ENCODE data around the gene LILRB2.

LILRB2 gene

DNA sequence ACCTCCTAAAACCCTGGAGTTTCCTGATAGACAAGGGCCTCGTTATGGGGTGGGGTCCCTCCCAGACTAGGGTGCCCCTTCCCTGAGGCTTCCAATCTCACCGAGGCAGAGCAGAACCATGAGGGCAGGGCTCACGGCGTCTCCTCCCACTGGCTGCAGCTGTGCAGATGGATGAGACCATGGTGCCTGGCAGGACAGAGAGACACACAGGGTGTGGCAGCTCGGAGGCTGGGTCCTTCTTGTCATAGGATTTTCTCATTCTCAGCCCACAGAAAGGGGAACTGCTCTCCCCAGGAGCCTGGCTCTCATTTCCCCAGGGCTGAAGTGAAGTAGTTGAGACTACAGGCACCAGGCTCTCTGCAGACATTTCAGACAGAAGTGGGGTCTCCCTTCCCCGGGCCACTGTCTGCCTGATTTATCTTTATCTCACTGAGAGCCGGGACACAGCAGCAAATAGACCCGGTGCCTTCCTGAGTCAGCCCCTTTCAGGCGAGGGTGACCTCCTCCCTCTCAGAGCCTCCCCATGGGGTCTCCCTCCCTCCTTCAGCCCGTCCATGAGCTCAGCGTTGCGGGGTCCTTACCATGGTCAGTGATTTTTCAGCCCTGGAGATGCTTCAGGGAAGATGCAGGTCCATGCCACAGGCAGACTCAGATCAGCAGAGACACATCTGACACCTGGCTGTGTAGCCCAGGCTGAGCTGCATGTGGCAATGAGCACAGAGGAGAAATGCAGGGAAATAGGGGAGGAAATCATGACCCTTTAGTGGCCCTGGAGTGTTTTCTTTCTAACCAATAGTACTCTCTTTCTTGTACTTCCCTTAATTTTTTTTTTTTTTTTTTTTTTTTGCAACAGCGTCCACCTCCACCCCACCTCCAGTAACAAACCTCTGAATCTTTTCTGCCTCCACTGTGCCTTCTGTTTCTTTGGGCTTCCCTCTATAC lies 31.8 kb upstream of the LILRB2 start, which contains the start of gene LILRA5:
TSS of gene LILRA5 (minus strand) at position 731 of the 942 bp plus-strand sequence. CDS start at position 584, 147 bp downstream.
- DNase-seq (ENCODE audit: low read depth) = no peak
- TF ChIP-seq, protein P1, sequence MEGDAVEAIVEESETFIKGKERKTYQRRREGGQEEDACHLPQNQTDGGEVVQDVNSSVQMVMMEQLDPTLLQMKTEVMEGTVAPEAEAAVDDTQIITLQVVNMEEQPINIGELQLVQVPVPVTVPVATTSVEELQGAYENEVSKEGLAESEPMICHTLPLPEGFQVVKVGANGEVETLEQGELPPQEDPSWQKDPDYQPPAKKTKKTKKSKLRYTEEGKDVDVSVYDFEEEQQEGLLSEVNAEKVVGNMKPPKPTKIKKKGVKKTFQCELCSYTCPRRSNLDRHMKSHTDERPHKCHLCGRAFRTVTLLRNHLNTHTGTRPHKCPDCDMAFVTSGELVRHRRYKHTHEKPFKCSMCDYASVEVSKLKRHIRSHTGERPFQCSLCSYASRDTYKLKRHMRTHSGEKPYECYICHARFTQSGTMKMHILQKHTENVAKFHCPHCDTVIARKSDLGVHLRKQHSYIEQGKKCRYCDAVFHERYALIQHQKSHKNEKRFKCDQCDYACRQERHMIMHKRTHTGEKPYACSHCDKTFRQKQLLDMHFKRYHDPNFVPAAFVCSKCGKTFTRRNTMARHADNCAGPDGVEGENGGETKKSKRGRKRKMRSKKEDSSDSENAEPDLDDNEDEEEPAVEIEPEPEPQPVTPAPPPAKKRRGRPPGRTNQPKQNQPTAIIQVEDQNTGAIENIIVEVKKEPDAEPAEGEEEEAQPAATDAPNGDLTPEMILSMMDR (IDR thresholded peaks at IDR 0.05; ENCODE audit: control insufficient read depth, insufficient read depth, low read depth, low read length, missing control alignments) = no peak
- no peak within 1 kb of the TSS for H3K4me3 ChIP-seq (ENCODE audit: control insufficient read depth, low read depth, low read length)

DNA sequence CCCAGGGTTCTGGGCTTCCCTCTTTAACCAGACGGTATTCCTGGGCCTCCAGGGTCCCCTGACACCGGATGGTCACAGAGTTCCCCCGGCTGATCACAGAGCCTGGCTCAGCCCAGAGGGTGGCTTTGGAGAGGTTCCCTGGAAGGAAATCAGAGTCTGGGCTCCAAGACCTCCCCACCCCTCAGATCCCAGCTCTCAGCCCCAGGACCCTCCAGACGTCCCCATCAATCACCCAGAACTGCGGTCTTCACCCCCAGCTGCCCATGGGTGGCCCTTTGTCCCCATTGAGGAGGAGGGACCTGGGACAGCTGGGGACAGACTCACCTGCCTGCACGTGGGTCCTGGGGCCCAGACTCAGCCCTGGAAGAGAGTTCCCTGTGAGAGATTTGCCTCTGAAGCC lies 31.1 kb upstream of the LILRB2 start:
- H3K4me3 ChIP-seq (ENCODE audit: control insufficient read depth, low read depth, low read length) = no peak overlapping the region
- no peak for DNase-seq (ENCODE audit: low read depth)

DNA sequence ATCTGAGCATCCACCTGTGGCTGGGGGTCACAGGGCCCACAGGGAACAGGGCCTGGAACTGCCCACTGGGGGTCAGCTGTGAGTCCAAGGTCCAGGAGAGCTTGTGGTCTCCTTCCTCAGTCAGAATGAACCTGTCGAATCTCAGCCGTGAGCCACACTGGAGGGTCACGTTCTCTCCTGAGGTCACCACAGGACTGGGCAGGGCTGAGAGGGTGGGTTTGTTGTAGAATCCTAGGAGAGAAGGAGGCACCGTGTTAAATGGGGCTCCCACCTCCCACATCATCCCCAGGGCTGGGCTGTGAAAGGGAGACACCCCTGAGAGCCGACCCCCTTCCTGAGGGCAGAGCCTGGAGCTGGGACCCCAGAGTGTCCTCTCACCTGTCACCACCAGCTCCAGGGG lies 30.6 kb upstream of the LILRB2 start:
- TF ChIP-seq, protein P1 (IDR thresholded peaks at IDR 0.05; ENCODE audit: control insufficient read depth, insufficient read depth, low read depth, low read length, missing control alignments) = no peak
- no peak for DNase-seq (ENCODE audit: low read depth)

More for the DNA sequence above, 31.1 kb upstream of the LILRB2 start:
- TF ChIP-seq, protein P1 (IDR thresholded peaks at IDR 0.05; ENCODE audit: control insufficient read depth, insufficient read depth, low read depth, low read length, missing control alignments) = no peak

DNA sequence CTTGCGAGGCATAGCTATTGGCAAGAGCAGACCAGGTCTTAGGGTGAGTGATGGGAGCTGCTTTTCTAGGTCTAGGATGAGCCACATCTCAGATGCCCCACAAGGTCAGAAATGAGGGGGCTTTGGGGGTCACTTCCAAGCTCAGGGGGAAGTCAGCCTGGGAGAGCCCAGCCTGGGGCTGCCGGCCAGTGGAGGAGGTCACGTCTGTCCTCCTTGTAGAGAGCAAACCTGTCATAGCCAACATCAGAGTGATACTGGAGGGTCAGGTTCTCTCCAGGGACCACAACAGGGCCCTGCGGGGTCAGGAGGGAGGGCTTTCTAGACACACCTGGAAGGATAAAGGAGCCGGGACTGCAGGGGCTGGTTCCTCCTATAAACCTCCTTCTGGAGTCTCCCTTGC lies 29.6 kb upstream of the LILRB2 start:
- TF ChIP-seq, protein P1 (IDR thresholded peaks at IDR 0.05; ENCODE audit: control insufficient read depth, insufficient read depth, low read depth, low read length, missing control alignments) = no peak
- no peak overlapping the region for H3K4me3 ChIP-seq (ENCODE audit: control insufficient read depth, low read depth, low read length)
- DNase-seq (ENCODE audit: low read depth) = no peak

More for the DNA sequence above, 30.6 kb upstream of the LILRB2 start:
- H3K4me3 ChIP-seq (ENCODE audit: control insufficient read depth, low read depth, low read length) = no peak overlapping the region

DNA sequence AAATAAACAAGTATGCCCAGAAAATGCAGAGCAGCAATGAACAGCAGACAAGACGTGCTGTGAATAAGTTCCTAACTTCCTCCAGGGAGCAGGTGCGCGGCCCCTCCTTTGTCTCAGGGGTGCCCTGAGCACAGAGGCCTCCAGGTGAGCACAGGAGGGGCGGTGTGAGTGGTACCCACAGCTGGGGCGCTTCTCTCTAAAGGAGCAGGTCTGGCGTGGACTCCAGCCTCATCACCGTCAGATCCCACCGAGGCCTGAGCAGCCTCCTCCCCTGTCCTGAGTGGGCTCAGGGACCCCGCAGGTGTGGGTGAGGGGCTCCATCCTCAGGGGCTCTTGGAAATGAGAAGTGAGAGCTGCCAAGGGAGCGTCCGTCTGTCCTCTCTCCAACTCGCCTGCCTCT lies 28.9 kb upstream of the LILRB2 start:
- TF ChIP-seq, protein P1 (IDR thresholded peaks at IDR 0.05; ENCODE audit: control insufficient read depth, insufficient read depth, low read depth, low read length, missing control alignments) = no peak
- no peak for DNase-seq (ENCODE audit: low read depth)
- H3K4me3 ChIP-seq (ENCODE audit: control insufficient read depth, low read depth, low read length) = no peak overlapping the region

DNA sequence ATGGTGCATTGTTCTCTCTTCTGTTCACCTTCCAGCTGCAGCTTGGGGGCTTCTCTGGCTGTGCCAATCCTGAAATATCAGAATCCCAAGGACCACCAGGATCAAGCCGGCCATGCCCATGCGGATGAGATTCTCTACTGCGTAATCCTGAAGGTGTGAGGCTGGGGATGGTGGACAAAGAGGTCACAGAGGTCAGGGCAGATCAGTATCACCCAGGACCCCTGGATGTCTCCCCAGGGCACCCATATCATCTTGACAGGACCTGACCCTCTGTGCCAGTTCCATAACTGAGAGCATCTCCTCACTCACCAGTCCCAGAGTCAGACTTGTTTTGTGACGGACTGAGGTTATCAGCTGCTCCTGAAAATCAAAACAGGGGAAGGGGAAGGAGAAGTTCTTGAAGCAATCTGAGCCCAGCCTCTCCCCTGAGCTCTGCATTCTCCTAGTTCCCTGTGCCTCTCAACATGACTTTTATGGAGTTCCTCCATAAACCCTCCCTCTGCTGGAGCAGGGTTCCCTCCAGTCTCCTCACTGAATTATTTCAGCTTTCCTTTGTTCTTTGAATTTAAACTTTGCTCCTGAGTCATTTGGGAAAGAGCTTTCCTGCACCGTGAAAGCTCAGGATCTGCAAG lies 26.6 kb upstream of the LILRB2 start:
- DNase-seq (ENCODE audit: low read depth) = no peak
- TF ChIP-seq, protein P1 (IDR thresholded peaks at IDR 0.05; ENCODE audit: control insufficient read depth, insufficient read depth, low read depth, low read length, missing control alignments) = no peak

More for the DNA sequence above, 26.6 kb upstream of the LILRB2 start:
- H3K4me3 ChIP-seq (ENCODE audit: control insufficient read depth, low read depth, low read length) = no peak overlapping the region
